Measurements from ENCODE around the gene LILRB5.

Gene LILRB5

GRCh38 chr19:54257116-54257480 is at the start of gene LILRB5:
Gene LILRB5 (minus strand): TSS chr19:54257273. CDS start chr19:54257193, 80 bp downstream.
- Histone ChIP-seq H3K27me3 (replicated peaks) (peaks cover 12% of the 10 kb centered on the region), H3K4me3 (ENCODE audit: low read depth, low read length) (no peak within 1 kb of the TSS), H3K27ac (no peak within 1 kb of the TSS), H3K36me3 (replicated peaks) (no peaks in the 10 kb centered on the region)
- DNase-seq: no peak
- TF ChIP-seq CTCF (IDR thresholded peaks at IDR 0.05; ENCODE audit: low read depth, low read length, missing control alignments): no peak
- in situ Hi-C loops (cut with HindIII; ENCODE audit: low pct_ligation_motif_present, low sequenced_read_pairs): no loop called here

- Histone ChIP-seq H3K36me3 (replicated peaks) (no peaks in the 10 kb centered on the region), H3K4me3 (ENCODE audit: low read depth, low read length) (no peak overlapping the region), H3K27ac (no peak overlapping the region), H3K27me3 (replicated peaks) (no peaks in the 10 kb centered on the region)
- in situ Hi-C loops (cut with HindIII; ENCODE audit: low pct_ligation_motif_present, low sequenced_read_pairs): no loop called here
- no peak for TF ChIP-seq CTCF (IDR thresholded peaks at IDR 0.05; ENCODE audit: low read depth, low read length, missing control alignments)
- DNase-seq: no peak
Measured at GRCh38 chr19:54305141-54305540, 48.1 kb upstream of the LILRB5 start.

GRCh38 chr19:54302257-54302656 is 45.2 kb upstream of the LILRB5 start:
- no peaks in the 10 kb centered on the region for H3K36me3 ChIP-seq (replicated peaks)
- no peak overlapping the region for H3K4me3 ChIP-seq (ENCODE audit: low read depth, low read length)
- DNase-seq: no peak
- no peak for TF ChIP-seq CTCF (IDR thresholded peaks at IDR 0.05; ENCODE audit: low read depth, low read length, missing control alignments)
- H3K27ac ChIP-seq: no peak overlapping the region
- in situ Hi-C loops (cut with HindIII; ENCODE audit: low pct_ligation_motif_present, low sequenced_read_pairs): no loop called here
- H3K27me3 ChIP-seq (replicated peaks): no peaks in the 10 kb centered on the region

GRCh38 chr19:54299515-54299914 is 42.4 kb upstream of the LILRB5 start:
- Histone ChIP-seq H3K27me3 (replicated peaks) (no peaks in the 10 kb centered on the region), H3K36me3 (replicated peaks) (no peaks in the 10 kb centered on the region), H3K27ac (no peak overlapping the region), H3K4me3 (ENCODE audit: low read depth, low read length) (no peak overlapping the region)
- DNase-seq: no peak
- in situ Hi-C loops (cut with HindIII; ENCODE audit: low pct_ligation_motif_present, low sequenced_read_pairs): no loop called here
- TF ChIP-seq CTCF (IDR thresholded peaks at IDR 0.05; ENCODE audit: low read depth, low read length, missing control alignments): no peak

- H3K4me3 ChIP-seq (ENCODE audit: low read depth, low read length): no peak overlapping the region
- in situ Hi-C loops (cut with HindIII; ENCODE audit: low pct_ligation_motif_present, low sequenced_read_pairs): no loop called here
- no peak overlapping the region for H3K27ac ChIP-seq
- H3K36me3 ChIP-seq (replicated peaks): no peaks in the 10 kb centered on the region
- no peak for DNase-seq
- no peaks in the 10 kb centered on the region for H3K27me3 ChIP-seq (replicated peaks)
- TF ChIP-seq CTCF (IDR thresholded peaks at IDR 0.05; ENCODE audit: low read depth, low read length, missing control alignments): no peak
Measured at GRCh38 chr19:54299126-54299498, 42.0 kb upstream of the LILRB5 start.

GRCh38 chr19:54298357-54299125 is 41.5 kb upstream of the LILRB5 start:
- Histone ChIP-seq H3K27ac (no peak overlapping the region), H3K36me3 (replicated peaks) (no peaks in the 10 kb centered on the region), H3K27me3 (replicated peaks) (no peaks in the 10 kb centered on the region), H3K4me3 (ENCODE audit: low read depth, low read length) (no peak overlapping the region)
- no peak for TF ChIP-seq CTCF (IDR thresholded peaks at IDR 0.05; ENCODE audit: low read depth, low read length, missing control alignments)
- DNase-seq: no peak
- in situ Hi-C loops (cut with HindIII; ENCODE audit: low pct_ligation_motif_present, low sequenced_read_pairs): no loop called here
